BJ (cell line): ENCODE data around the gene TOMM20. TPM values are rescaled to one million over a fixed set of nuclear protein-coding genes. Genes with fewer than 3 reads are reported as not detected.

ENCODE experiments used
- CTCF ChIA-PET: fragments of 350-600 bp; formaldehyde crosslinking; extraction: SDS; loops from one replicate; lab custom pipeline; 2021; ENCODE audit warnings: antibody characterized with exemption, inconsistent platforms; lab: Yijun Ruan, JAX
- POLR2A ChIA-PET: fragments of 300-600 bp; sonication (Branson Sonifier 250); formaldehyde crosslinking; extraction: SDS; loops from one replicate; lab custom pipeline; 2021; ENCODE audit warnings: antibody characterized with exemption; lab: Charles Lee
- DNase-seq: peaks from one replicate; pipeline ENCODE4 v3.0.0-alpha.2; 2011; ENCODE audit warnings: low read depth
- H3K27me3 ChIP-seq: 2 replicates; pipeline ENCODE4 v1.6.0; 2011; ENCODE audit warnings: low read length; ENCODE audit not compliant: control insufficient read depth, insufficient read depth
- H3K36me3 ChIP-seq: 2 replicates; pipeline ENCODE4 v1.5.1; 2011; ENCODE audit warnings: low read length; ENCODE audit not compliant: control insufficient read depth, insufficient read depth
- H3K4me3 ChIP-seq: 2 replicates; pipeline ENCODE4 v1.5.1; 2011; ENCODE audit warnings: low read depth, mild to moderate bottlenecking, control low read depth, low read length
- CTCF ChIP-seq: IDR thresholded peaks from 2 replicates; pipeline ENCODE4 v1.5.1; 2011; ENCODE audit warnings: low read depth, mild to moderate bottlenecking, control low read depth, inconsistent platforms, low read length, moderate library complexity; ENCODE audit not compliant: insufficient read depth
- polyA plus RNA-seq: library from polyadenylated mRNA; depleted of rRNA; stranded (reverse); fragments of >200 nt; gene quantifications from 2 replicates; pipeline ENCODE4 v1.2.3, GENCODE V29; 2011

The TOMM20 gene
- polyA plus RNA-seq, 1 experiment, result 56.8 TPM

GRCh38 chr1:235136111-235136510 is 7.5 kb upstream of the TOMM20 start:
- CTCF ChIA-PET, result interaction anchor here (1.5 kb wide), 1 partner anchor 20 kb away, joined by 5 read pairs; no protein-coding TSS in a partner anchor
- Histone ChIP-seq H3K4me3 (no peak overlapping the region), H3K27me3 (no peaks in the 10 kb centered on the region), H3K36me3 (peaks cover 13% of the 10 kb centered on the region)
- no peak for DNase-seq
- no peak for TF ChIP-seq CTCF
- POLR2A ChIA-PET, result no interaction called here

GRCh38 chr1:235134171-235134570 is 5.5 kb upstream of the TOMM20 start:
- Histone ChIP-seq H3K36me3 (peaks cover 10% of the 10 kb centered on the region), H3K27me3 (no peaks in the 10 kb centered on the region), H3K4me3 (no peak overlapping the region)
- ChIA-PET CTCF (interaction anchor here (0.8 kb wide), 1 partner anchor 9 kb away, joined by 3 read pairs; no protein-coding TSS in a partner anchor), POLR2A (no interaction called here)
- DNase-seq, result no peak
- TF ChIP-seq CTCF, result no peak

- no peaks in the 10 kb centered on the region for H3K27me3 ChIP-seq
- CTCF ChIA-PET, result interaction anchor here (0.6 to 1.0 kb wide), 2 partner anchors 31 to 1427 kb away, joined by 3 to 4 read pairs; no protein-coding TSS in a partner anchor
- peaks cover 10% of the 10 kb centered on the region for H3K36me3 ChIP-seq
- TF ChIP-seq CTCF, result no peak
- no peak for DNase-seq
- no peak overlapping the region for H3K4me3 ChIP-seq
- POLR2A ChIA-PET, result no interaction called here
Observed at GRCh38 chr1:235133086-235133485, 4.4 kb upstream of the TOMM20 start.

GRCh38 chr1:235131961-235132360 is 3.3 kb upstream of the TOMM20 start:
- ChIA-PET CTCF (no interaction called here), POLR2A (no interaction called here)
- no peak for DNase-seq
- no peak for TF ChIP-seq CTCF
- peaks cover 10% of the 10 kb centered on the region for H3K36me3 ChIP-seq
- H3K27me3 ChIP-seq, result no peaks in the 10 kb centered on the region
- H3K4me3 ChIP-seq, result no peak overlapping the region

- Histone ChIP-seq H3K4me3 (no peak overlapping the region), H3K27me3 (no peaks in the 10 kb centered on the region), H3K36me3 (peaks cover 7% of the 10 kb centered on the region)
- POLR2A ChIA-PET, result no interaction called here
- CTCF ChIA-PET, result interaction anchor here (1.3 kb wide), 1 partner anchor 26 kb away, joined by 3 read pairs; no protein-coding TSS in a partner anchor
- DNase-seq, result no peak
- no peak for TF ChIP-seq CTCF
Observed at GRCh38 chr1:235130766-235131270, 2.2 kb upstream of the TOMM20 start.
